ENCODE data around the gene RFPL3.
"Not testable (repeated sequence)": the region's sequence is repeated elsewhere in the genome, so short reads cannot be mapped to it uniquely, and the experiment has no call there.

RFPL3 gene

DNA sequence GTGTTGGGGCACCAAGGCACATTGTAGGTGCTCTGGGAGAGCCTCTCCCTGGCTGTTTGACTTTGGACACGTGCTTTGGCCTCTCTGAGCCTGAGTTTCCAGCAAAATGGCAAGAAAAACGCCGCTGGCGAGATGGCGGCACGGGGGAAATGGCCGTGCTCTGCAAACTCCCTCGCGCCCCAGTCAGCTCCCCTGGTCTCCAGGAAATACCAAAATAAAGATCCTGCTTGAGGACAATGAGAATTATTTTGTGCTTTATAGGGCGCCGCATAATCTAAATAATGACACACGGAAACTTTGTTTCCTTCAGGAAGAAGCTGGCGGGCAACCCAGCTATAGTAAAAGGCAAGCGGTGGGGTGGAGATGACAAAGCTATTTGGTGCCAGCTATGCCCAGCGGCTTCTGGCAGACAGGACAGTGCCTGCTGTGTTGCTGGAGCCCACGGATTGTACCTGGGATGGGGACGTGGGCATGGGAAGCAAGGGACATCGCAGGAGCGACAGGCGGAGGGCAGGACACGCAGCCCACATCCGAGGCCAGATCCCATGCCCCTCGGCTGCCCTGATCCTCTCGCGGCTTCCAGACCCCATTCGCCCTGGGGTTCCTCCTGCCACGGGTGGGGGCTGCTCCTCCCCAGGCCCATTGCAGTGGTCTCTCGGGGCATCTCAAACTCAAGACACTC, 26.3 kb upstream of the RFPL3 start:
- DNase-seq: no peak

DNA sequence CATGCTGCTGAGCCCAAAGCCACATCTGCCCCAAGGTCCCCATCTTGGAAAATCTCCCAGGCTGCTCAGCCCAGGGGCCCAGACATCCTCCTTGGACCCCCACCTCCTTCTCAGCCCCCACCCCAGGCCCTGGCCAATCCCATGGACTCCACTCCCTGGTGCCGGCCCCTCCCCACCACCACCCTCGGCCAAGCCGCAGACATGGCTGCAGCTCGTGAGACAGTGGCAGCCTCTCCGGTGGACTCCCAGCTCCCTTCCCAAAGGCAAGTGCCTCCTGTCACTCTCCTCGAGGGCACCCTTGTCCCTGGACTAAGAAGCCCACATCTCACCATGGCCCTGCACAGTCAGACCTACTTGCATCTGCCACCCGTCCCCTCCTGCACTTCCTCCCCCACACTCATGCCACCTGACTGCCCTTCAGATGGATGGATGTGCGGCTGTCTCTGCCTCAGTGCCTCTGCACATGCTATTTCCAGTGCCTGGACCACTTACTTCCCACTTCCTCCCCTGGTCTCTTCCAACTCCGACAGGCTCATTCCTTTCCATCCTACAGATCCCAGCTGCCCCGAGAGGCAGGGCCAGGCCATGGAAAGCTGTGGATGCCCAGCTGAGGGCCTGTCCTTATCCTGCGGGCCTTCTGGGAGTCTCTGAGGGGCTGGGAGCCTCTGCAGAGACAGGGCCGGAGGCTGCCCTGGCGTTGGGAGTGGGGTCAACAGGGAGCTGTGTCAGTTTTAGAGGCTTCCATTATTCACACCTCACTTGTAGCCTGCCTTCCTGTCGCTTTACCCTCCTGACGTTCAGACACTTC, 25.5 kb upstream of the RFPL3 start:
- DNase-seq: no peak

DNA sequence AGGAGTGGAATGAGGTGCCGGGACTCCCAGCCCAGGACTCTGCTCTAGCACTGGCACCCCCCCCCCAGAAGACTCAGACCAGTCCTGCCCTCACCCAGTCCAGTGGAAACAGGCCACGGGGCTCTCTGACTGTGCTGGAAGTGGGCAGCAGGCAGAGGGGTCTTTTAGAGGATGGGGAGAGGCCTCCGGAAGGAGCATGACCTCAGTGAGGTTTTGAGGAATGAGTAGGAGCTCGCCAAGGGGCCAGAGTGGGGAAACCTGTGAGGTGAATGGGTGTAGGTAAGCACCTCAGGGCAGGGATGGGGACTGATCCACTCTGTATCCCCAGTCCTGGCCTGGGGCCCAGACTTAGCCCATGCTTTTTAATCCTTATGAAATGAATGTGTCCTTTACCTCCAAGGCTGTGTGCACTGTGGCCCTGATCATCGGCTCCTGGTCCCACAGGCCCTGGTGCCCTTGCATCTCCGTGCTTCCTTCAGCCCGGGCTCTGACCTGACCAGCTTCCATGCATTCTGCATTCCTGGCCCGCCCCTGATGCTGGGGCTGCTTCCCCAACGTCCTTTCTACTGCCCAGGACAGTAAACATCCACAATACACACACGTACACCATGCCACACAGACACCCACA, 24.4 kb upstream of the RFPL3 start:
- no peak for DNase-seq

DNA sequence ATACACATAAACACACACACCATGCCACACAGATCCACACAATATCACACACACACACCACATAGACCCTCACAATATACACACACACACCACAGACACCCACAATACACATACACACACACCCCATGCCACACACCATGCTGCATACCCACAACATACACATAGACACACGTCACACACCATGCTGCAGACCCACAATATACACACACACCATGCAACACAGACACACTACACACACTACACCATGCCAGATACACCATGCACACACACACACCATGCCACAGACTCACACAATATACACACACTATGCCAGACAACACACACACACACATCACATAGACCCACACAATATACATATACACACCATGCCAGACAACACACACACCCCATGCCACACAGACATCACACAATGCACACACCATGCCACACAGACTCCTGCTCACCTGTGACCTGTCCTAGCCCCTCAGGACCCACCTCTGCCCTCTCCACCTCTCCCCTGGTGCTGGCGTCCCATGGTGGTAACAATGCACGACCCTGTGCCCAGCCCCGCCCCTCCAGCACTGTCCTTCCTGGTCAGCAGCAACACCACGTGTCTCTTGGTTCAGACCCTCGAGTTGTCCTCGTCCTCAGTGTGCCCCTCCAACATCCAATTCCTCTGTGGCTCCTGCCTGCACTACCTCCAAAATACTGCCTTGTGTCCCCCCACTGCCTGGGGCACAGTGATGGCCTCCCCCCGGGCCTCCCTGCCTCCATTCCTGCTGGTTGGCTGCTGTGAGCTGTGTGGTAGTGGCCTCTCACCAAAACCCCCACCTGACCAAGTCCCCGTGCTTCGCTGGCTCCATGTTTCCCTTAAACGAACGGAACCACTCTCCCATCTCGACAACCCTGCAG, 23.7 kb upstream of the RFPL3 start:
- DNase-seq: no peak

DNA sequence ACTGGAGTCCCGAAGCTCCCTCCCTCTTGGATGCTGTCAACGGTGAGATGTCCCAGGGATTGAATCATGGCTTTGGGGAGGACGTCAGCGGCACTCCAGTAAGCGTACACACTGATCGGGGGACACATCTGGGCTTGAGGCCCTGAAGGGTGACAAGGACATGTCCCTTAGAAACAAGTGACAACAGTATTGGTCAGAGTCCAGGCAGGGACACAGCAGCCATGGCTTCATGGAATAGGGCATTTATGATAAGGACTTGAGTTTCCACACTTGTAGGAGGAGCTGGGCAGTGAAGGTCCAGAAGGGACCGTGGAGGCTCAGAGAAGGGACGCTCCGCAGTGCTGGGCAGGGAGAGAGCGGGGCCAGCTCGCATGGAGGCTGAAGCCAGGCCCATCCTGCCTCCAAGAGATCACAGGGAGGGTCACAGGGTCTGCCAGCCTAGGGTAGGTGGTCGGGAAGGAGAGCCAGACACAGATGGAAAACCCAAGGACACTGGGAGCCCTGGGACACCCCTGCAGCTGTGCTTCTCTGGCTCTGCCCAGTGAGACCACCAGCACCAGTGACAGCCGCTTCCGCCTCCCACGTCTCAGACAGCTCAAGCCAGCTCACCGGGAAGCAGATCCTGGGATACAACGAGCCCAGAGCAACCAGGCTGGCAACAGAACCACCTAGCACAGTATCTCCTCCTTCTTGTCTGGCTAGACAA, 22.9 kb upstream of the RFPL3 start:
- no peak for DNase-seq

GRCh38 chr22:32335471-32335870, 22.2 kb upstream of the RFPL3 start:
- no peak for DNase-seq

- DNase-seq: no peak
These were observed 21.5 kb upstream of the RFPL3 start for GRCh38 chr22:32336121-32336603.

DNA sequence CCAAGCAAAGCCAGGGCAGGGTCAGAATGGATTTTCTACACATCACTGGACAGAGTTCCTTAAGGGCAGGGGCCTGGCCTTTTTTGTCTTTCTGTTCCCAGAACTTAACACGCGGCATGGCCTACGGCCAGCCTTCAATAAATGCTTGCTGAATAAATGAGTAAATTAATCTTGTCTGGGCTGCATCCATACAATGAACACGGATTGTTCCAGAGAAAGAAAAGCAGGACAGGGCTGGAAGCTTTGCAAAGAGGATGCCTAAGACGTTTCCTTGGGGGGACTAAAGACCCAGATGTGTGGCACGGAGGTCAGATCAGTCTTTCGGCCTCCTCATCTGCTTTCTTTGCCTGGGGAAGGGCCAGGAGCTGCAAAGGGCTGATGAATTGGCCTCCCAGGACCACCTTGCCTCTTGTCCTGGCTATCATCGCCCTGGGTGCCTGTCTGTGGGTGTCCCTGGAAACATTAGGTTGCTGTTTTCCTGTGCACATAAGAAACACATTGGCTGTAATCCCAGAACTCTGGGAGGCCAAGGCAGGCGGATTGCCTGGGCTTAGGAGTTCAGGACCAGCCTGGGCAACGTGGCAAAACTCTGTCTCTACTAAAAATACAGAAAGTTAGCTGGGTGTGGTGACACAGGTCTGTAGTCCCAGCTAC, 20.8 kb upstream of the RFPL3 start:
- DNase-seq: no peak

DNA sequence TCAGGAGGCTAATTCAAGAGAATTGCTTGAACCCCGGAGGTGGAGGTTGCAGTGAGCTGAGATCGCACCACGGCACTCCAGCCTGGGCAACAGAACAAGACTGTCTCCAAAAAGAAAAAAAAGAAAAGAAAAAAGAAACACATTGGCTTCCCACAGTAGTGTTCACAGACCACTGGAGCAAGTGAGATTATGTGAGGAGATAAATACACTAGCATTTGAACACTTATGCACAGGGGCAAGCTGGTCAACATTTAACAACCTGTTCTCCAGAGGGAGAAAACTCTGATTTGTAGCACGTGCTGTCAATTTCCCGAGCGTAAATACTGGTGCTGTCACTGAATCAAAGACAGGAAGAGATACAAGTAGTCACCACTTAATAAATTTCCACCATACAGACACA, 20.2 kb upstream of the RFPL3 start:
- not testable (repeated sequence) for DNase-seq

- DNase-seq: no peak
These were observed 18.9 kb upstream of the RFPL3 start for GRCh38 chr22:32338757-32339156.

DNA sequence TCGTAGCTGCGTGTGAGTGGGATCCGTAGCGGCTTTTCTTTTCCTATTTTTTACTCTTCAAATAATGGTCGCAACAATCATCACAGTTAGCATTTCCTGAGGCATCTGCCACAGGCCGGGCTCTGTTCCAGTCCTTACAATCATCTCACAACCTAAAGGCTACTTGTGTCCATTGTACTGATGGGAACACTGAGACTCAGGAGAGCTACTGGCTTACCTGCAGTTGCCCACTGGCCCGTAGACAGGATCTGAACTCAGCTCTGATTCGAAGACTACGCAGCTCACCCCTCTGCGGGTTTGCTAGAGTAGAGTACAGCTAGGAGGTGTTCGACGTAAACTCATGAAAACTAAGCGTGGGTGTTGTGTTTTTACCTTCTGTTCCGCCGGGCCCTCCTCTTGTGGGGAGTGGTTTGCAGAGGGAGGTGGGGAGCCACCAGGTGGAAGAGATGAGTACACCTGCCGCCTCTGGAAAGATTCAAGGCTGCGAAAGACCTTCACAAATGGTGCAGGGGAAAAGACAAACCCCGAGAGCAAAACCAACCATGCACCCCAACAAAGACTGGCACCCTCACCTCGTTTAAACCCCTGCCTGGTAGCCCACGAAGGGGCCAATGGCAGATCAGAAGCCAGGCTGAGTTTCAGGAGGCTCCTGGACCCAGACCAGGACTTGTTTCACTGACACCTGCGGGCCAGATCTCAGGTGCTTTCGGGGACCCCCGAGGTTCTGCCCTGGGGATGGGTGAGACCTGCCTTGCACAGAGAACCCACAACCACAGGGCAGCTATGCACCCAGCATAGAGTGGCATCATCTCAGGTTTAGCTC, 18.3 kb upstream of the RFPL3 start:
- no peak for DNase-seq

DNA sequence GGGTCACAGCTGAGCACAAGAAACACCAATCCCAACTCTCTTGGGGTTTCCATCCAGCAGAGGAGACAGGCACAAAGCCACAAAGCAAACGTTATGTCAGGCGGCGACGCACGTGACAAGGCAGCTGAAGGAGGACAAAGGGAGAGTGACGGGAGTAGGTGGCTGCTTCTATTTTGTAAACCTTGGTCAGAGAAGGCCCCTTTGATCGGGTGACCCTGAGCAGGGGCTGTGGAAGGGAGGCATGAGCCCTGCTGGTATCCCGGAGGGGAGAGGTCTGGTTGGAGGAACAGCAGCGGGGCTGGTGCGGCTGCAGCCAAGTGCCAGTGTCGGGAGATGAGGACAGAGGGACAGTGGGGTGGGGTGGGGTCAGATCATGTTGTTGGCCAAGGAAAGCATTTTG, 17.3 kb upstream of the RFPL3 start:
- no peak for DNase-seq

DNA sequence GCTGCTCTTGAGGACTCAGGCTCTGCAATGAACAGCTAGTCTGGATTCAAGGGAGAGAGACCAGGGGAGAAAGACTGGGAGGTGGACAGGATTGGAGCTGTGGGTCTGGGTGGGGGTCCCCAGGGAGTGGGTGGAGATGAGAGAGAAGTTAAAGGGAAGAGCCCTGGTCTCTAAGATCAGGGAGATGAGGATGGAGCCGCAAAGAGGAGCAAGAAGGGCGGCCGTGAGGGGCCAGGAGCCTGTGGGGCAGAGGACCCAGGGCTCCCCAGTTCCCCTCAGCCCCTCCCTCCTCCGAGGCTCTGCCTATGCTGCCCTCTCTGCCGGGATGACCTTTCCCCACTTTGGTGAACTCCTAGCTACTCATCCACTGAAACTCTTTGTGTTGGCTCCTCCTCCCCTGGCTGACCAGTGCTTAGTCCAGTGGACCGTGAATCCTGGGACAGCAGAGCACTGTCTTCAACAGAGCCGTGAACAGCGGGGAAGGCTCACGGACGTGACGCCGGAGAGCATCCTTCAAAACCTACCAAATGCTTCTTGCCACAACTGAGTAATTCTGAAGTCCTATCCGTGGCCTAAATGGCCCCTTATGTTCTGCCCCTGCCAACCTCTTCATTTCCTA, 16.4 kb upstream of the RFPL3 start:
- DNase-seq: no peak

DNA sequence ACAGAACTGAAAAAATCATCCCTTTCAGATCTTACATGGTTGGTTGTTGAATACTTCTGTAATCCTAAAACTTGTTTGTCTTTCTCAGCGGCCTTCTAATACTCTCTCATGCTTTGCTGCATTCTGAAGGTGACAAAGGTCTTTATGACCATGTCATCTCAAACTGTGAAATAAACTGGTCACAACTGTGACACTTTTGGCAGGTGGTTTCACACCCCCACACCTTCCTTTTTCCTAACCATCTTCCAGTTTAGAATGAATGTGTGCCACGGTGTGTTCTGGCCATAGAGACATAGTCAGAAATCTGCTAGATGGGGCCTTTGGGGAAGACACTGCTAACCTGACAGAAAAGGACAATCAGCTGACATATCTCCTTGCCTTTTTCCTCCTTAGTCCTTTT, 14.7 kb upstream of the RFPL3 start:
- DNase-seq: no peak

- DNase-seq: no peak
These were observed 13.7 kb upstream of the RFPL3 start for GRCh38 chr22:32343941-32344340.

- DNase-seq: no peak
These were observed 9.5 kb upstream of the RFPL3 start for GRCh38 chr22:32348031-32348611.

GRCh38 chr22:32351875-32352274, 5.8 kb upstream of the RFPL3 start:
- not testable (repeated sequence) for DNase-seq

GRCh38 chr22:32352681-32353080, 5.0 kb upstream of the RFPL3 start:
- DNase-seq: no peak

- no peak for DNase-seq
These were observed 4.4 kb upstream of the RFPL3 start for GRCh38 chr22:32353292-32353691.

DNA sequence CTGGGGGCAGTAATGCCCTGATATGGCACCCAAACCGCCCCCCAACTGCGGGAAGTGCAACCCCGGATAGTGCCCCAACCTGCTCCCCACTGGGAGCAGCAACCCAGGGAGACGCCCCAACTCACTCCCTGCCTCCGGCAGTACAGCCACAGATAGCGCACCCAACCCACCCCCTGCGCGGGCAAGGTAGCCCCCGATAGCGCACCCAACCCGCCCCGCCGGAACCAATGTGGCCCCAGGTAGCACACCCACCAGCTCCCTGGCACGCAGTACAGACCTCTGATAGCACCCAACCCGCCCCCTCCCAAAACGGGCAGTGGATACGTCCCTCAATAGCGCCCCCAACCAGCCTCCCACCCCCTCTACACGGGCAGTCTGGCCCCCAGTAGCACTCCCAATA, 3.8 kb upstream of the RFPL3 start:
- no peak for DNase-seq
